Liver (tissue), 9 donors: ENCODE results near the gene PTRH1. TPM values are rescaled to one million over a fixed set of nuclear protein-coding genes. Genes with fewer than 3 reads are reported as not detected.
A peak's percentile ranks its signal among the peaks of the same experiment; 100 is the strongest.

ENCODE experiments used
- DNase-seq: peaks from one replicate; pipeline ENCODE4 v3.0.0-alpha.2; 2017; ENCODE audit warnings: low spot score
- H3K27ac ChIP-seq, 2 donors: one replicate each; pipeline ENCODE4 v1.7.0; 2013; ENCODE audit warnings: inconsistent platforms in 2 of 2, low read length in 2 of 2, control low read depth in 1 of 2, low read depth in 1 of 2, mild to moderate bottlenecking in 1 of 2
- H3K27me3 ChIP-seq, 4 donors: one replicate each; pipeline versions ENCODE4 v1.6.1 to v1.7.0; 2013; ENCODE audit warnings: low read length in 3 of 4, inconsistent platforms in 1 of 4, mild to moderate bottlenecking in 1 of 4, moderate library complexity in 1 of 4; ENCODE audit not compliant: control insufficient read depth in 4 of 4, insufficient read depth in 4 of 4
- H3K36me3 ChIP-seq, 4 donors: one replicate each; pipeline versions ENCODE4 v1.6.1 to v1.7.0; 2013; ENCODE audit warnings: low read length in 3 of 4, mild to moderate bottlenecking in 3 of 4, low read depth in 1 of 4, moderate library complexity in 1 of 4; ENCODE audit not compliant: control insufficient read depth in 4 of 4, insufficient read depth in 3 of 4
- H3K4me1 ChIP-seq, 4 donors: one replicate each; pipeline versions ENCODE4 v1.6.1 to v1.7.0; 2013; ENCODE audit warnings: low read length in 3 of 4, mild to moderate bottlenecking in 3 of 4, moderate library complexity in 1 of 4; ENCODE audit not compliant: control insufficient read depth in 4 of 4, insufficient read depth in 4 of 4
- H3K4me3 ChIP-seq, 3 donors: one replicate each; pipeline versions ENCODE4 v1.6.1 to v1.7.0; 2013; ENCODE audit warnings: low read length in 3 of 3, control low read depth in 1 of 3, low read depth in 1 of 3, mild to moderate bottlenecking in 1 of 3
- H3K9ac ChIP-seq, 2 donors: one replicate each; pipeline ENCODE4 v1.7.0; 2013; ENCODE audit warnings: low read length in 2 of 2, mild to moderate bottlenecking in 2 of 2, moderate library complexity in 2 of 2, control low read depth in 1 of 2, low read depth in 1 of 2
- H3K9me3 ChIP-seq, 4 donors: one replicate each; pipeline versions ENCODE4 v1.6.1 to v1.7.0; 2013; ENCODE audit warnings: low read length in 3 of 4; ENCODE audit not compliant: control insufficient read depth in 4 of 4
- CTCF ChIP-seq: fragments of 150-350 bp; IDR thresholded peaks from 2 replicates; pipeline ENCODE4 v1.5.1; 2017; ENCODE audit warnings: improper control_type of control experiment, low read depth, low read length; ENCODE audit not compliant: missing input control
- FOXA1 ChIP-seq: IDR thresholded peaks from 2 replicates; pipeline ENCODE4 v1.6.1; 2016; ENCODE audit warnings: antibody characterized with exemption
- FOXA2 ChIP-seq: IDR thresholded peaks from 2 replicates; pipeline ENCODE4 v1.6.1; 2016; ENCODE audit warnings: antibody characterized with exemption
- HNF4A ChIP-seq, 2 donors: conservative IDR thresholded peaks; 2 replicates each; pipeline ENCODE4 v1.6.1; 2016; ENCODE audit warnings: antibody characterized with exemption in 2 of 2, mild to moderate bottlenecking in 2 of 2
- HNF4G ChIP-seq: IDR thresholded peaks from 2 replicates; pipeline ENCODE4 v1.6.1; 2016; ENCODE audit warnings: antibody characterized with exemption
- JUND ChIP-seq, 2 donors: IDR thresholded peaks; 2 replicates each; pipeline ENCODE4 v1.6.1; 2016; ENCODE audit warnings: antibody characterized with exemption in 2 of 2
- NR2F2 ChIP-seq: IDR thresholded peaks from 2 replicates; pipeline ENCODE4 v1.6.1; 2016; ENCODE audit warnings: antibody characterized with exemption
- RAD21 ChIP-seq, 2 donors: IDR thresholded peaks; 2 replicates each; pipeline ENCODE4 v1.6.1; 2016; ENCODE audit warnings: antibody characterized with exemption in 2 of 2, mild to moderate bottlenecking in 2 of 2
- REST ChIP-seq: IDR thresholded peaks from 2 replicates; pipeline ENCODE4 v1.6.1; 2016; ENCODE audit warnings: antibody characterized with exemption, mild to moderate bottlenecking
- RXRA ChIP-seq, 2 donors: IDR thresholded peaks; 2 replicates each; pipeline ENCODE4 v1.6.1; 2017 to 2018; ENCODE audit warnings: antibody characterized with exemption in 2 of 2, mild to moderate bottlenecking in 1 of 2
- WGBS: extraction: QIAGEN DNeasy Blood & Tissue Kit; methylation state at CpG from one replicate; pipeline ENCODE4 v1.1.7; 2013; 5-methylcytosine and 5-hydroxymethylcytosine counted together
- polyA plus RNA-seq, 2 donors: library from polyadenylated mRNA; stranded (reverse) in 1 of 2; unstranded in 1 of 2; fragments of 200-250 nt in 1 of 2; fragments of >200 nt in 1 of 2; fragmentation: Nextera tagmentation in 1 of 2; extraction: Ambion mirVana in 1 of 2; gene quantifications; one replicate each; pipeline versions ENCODE4 v1.2.1 to v1.2.3, GENCODE V29; 2013 to 2015
- total RNA-seq, 2 donors: library from RNA; depleted of rRNA; stranded (reverse); fragments of >200 nt; gene quantifications; one replicate each; pipeline ENCODE4 v1.2.3, GENCODE V29; 2014
- donor health status: healthy.
- donor health status: healthy.
- donor health status: healthy.
- donor health status: healthy.
- donor health status: healthy.

Gene PTRH1
- total and polyA plus RNA-seq, 4 donors: 6.7 to 21.6 (median 9.7) TPM

GRCh38 chr9:127753148-127753547, 37.7 kb upstream of the PTRH1 start:
- TF ChIP-seq RAD21 (IDR thresholded peaks at IDR 0.05): no peak
- TF ChIP-seq JUND (IDR thresholded peaks at IDR 0.05): no peak
- Histone ChIP-seq H3K4me3 (no peak overlapping the region), H3K4me1 (peaks cover 0 to 8% (median 0%) of the 10 kb centered on the region in 4 donors), H3K27me3 (no peaks in the 10 kb centered on the region), H3K9ac (no peak overlapping the region), H3K9me3 (no peaks in the 10 kb centered on the region), H3K27ac (no peak overlapping the region), H3K36me3 (peaks cover 0 to 3% (median 2%) of the 10 kb centered on the region in 4 donors)
- 72% methylated on average over 8 of the region's 8 CpGs for WGBS
- DNase-seq: no peak

- Histone ChIP-seq H3K4me1 (peaks cover 0 to 8% (median 0%) of the 10 kb centered on the region in 4 donors), H3K9ac (no peak overlapping the region), H3K4me3 (no peak overlapping the region), H3K36me3 (peaks cover 0 to 5% (median 2%) of the 10 kb centered on the region in 4 donors), H3K27ac (no peak overlapping the region), H3K27me3 (no peaks in the 10 kb centered on the region), H3K9me3 (no peaks in the 10 kb centered on the region)
- peak; percentile 56 for DNase-seq
- TF ChIP-seq JUND (IDR thresholded peaks at IDR 0.05) (no peak), REST (peak; percentile 99)
- WGBS: 34% methylated on average over 10 of the region's 10 CpGs
Measured at GRCh38 chr9:127751269-127752054, 36.0 kb upstream of the PTRH1 start.

GRCh38 chr9:127749090-127749787, 33.8 kb upstream of the PTRH1 start:
- H3K36me3 ChIP-seq: peaks cover 0 to 6% (median 2%) of the 10 kb centered on the region in 4 donors
- H3K9ac ChIP-seq: no peak overlapping the region
- no peak overlapping the region for H3K4me3 ChIP-seq
- no peak for DNase-seq
- no peaks in the 10 kb centered on the region for H3K9me3 ChIP-seq
- TF ChIP-seq JUND (IDR thresholded peaks at IDR 0.05) (no peak), HNF4A (conservative IDR thresholded peaks at IDR 0.05) (no peak), RXRA (IDR thresholded peaks at IDR 0.05) (no peak), CTCF (no peak), REST (no peak), FOXA2 (no peak), NR2F2 (no peak), HNF4G (no peak), FOXA1 (no peak)
- peaks cover 0 to 2% (median 0%) of the 10 kb centered on the region in 4 donors for H3K4me1 ChIP-seq
- H3K27me3 ChIP-seq: no peaks in the 10 kb centered on the region
- no peak overlapping the region for H3K27ac ChIP-seq
- 90% methylated on average over 26 of the region's 26 CpGs for WGBS
